ENCODE results near the gene ALDH1A1. TPM values are rescaled to one million over a fixed set of nuclear protein-coding genes. Genes with fewer than 3 reads are reported as not detected.

ALDH1A1 gene
- total and polyA plus RNA-seq, 2 donors (not counting 3 experiments of a cell fraction or from before 2014, with no cell fraction given): 91.1 to 287 TPM

GRCh38 chr9:72896439-72896838 lies 56.4 kb downstream of the ALDH1A1 start:
- TF ChIP-seq POLR2A (IDR thresholded peaks at IDR 0.05; ENCODE audit: low read depth, low read length) (no peak), JUN (IDR thresholded peaks at IDR 0.05; ENCODE audit: borderline replicate concordance, insufficient read depth, insufficient read length, low read depth) (no peak)
- intact Hi-C loops (cut with micrococcal nuclease): no loop called here
- no peak overlapping the region for H2AFZ ChIP-seq (ENCODE audit: low read depth, low read length)
- H4K20me1 ChIP-seq (replicated peaks; ENCODE audit: control insufficient read depth, extremely low read depth, insufficient read depth, low read length): no peaks in the 10 kb centered on the region
- DNase-seq (ENCODE audit: low read depth, low spot score): no peak
- no TSS peak for BruUV-seq (replicated peaks)
- peak; percentile 24 for FAIRE-seq
- ChIA-PET POLR2A (interaction anchor here (0.6 kb wide), 1 partner anchor 10 kb away, joined by 3 read pairs; no protein-coding TSS in a partner anchor), CTCF (no interaction called here)
- H3K9me1 ChIP-seq (replicated peaks; ENCODE audit: control insufficient read depth, extremely low read depth, insufficient read depth, low read length): no peaks in the 10 kb centered on the region
- no peak overlapping the region for H3K9ac ChIP-seq (replicated peaks; ENCODE audit: extremely low read depth, insufficient read depth, low read length)
- no peak overlapping the region for H3K4me3 ChIP-seq (replicated peaks in 1 of 3; ENCODE audit: insufficient read depth in 1 of 3, low read depth in 1 of 3, low read length in 3 of 3)
- dilution Hi-C loops (cut with MboI; ENCODE audit: extremely low pct_ligation_motif_present, low sequenced_read_pairs): no loop called here
- H3K79me2 ChIP-seq (ENCODE audit: control insufficient read depth, insufficient read depth, low read length): no peaks in the 10 kb centered on the region
- H3K4me2 ChIP-seq (ENCODE audit: insufficient read depth, low read length): no peak overlapping the region
- H3K9me3 ChIP-seq (replicated peaks; ENCODE audit: control insufficient read depth, insufficient read depth, low read length): no peaks in the 10 kb centered on the region
- H3K27ac ChIP-seq (ENCODE audit: insufficient read depth, low read depth, low read length): no peak overlapping the region
- no peaks in the 10 kb centered on the region for H3K4me1 ChIP-seq (ENCODE audit: control insufficient read depth, extremely low read depth, insufficient read depth, low read length)
- peaks cover 0 to 4% of the 10 kb centered on the region in 2 experiments for H3K36me3 ChIP-seq (ENCODE audit: control insufficient read depth in 2 of 2, extremely low read depth in 1 of 2, insufficient read depth in 2 of 2, low read length in 2 of 2)
- no peaks in the 10 kb centered on the region for H3K27me3 ChIP-seq (ENCODE audit: control insufficient read depth in 2 of 2, insufficient read depth in 2 of 2, low read length in 2 of 2)

GRCh38 chr9:72895122-72895521 lies 57.7 kb downstream of the ALDH1A1 start:
- Histone ChIP-seq H3K4me3 (replicated peaks in 1 of 3; ENCODE audit: insufficient read depth in 1 of 3, low read depth in 1 of 3, low read length in 3 of 3) (no peak overlapping the region), H3K27ac (ENCODE audit: insufficient read depth, low read depth, low read length) (no peak overlapping the region), H3K4me2 (ENCODE audit: insufficient read depth, low read length) (no peak overlapping the region), H3K9me1 (replicated peaks; ENCODE audit: control insufficient read depth, extremely low read depth, insufficient read depth, low read length) (no peaks in the 10 kb centered on the region), H3K9ac (replicated peaks; ENCODE audit: extremely low read depth, insufficient read depth, low read length) (no peak overlapping the region), H3K27me3 (ENCODE audit: control insufficient read depth in 2 of 2, insufficient read depth in 2 of 2, low read length in 2 of 2) (no peaks in the 10 kb centered on the region), H3K4me1 (ENCODE audit: control insufficient read depth, extremely low read depth, insufficient read depth, low read length) (no peaks in the 10 kb centered on the region), H3K79me2 (ENCODE audit: control insufficient read depth, insufficient read depth, low read length) (no peaks in the 10 kb centered on the region), H3K36me3 (ENCODE audit: control insufficient read depth in 2 of 2, extremely low read depth in 1 of 2, insufficient read depth in 2 of 2, low read length in 2 of 2) (peaks cover 0 to 4% of the 10 kb centered on the region in 2 experiments), H2AFZ (ENCODE audit: low read depth, low read length) (no peak overlapping the region), H4K20me1 (replicated peaks; ENCODE audit: control insufficient read depth, extremely low read depth, insufficient read depth, low read length) (no peaks in the 10 kb centered on the region), H3K9me3 (replicated peaks; ENCODE audit: control insufficient read depth, insufficient read depth, low read length) (no peaks in the 10 kb centered on the region)
- intact Hi-C loops (cut with micrococcal nuclease): no loop called here
- ChIA-PET CTCF (no interaction called here), POLR2A (no interaction called here)
- no TSS peak for BruUV-seq (replicated peaks)
- dilution Hi-C loops (cut with MboI; ENCODE audit: extremely low pct_ligation_motif_present, low sequenced_read_pairs): no loop called here
- DNase-seq (ENCODE audit: low read depth, low spot score): no peak
- FAIRE-seq: no peak
- TF ChIP-seq GATA2 (IDR thresholded peaks at IDR 0.05; ENCODE audit: insufficient read depth, insufficient read length, low read depth, low read length) (no peak), MYC (IDR thresholded peaks at IDR 0.05; ENCODE audit: low read depth, low read length) (no peak), POLR2AphosphoS5 (IDR thresholded peaks at IDR 0.05; ENCODE audit: insufficient read depth, low read depth, low read length) (no peak), JUN (IDR thresholded peaks at IDR 0.05; ENCODE audit: borderline replicate concordance, insufficient read depth, insufficient read length, low read depth) (no peak), CTCF (IDR thresholded peaks at IDR 0.05; ENCODE audit: extremely low read depth in 1 of 2, insufficient read depth in 1 of 2, low read depth in 1 of 2, low read length in 2 of 2) (no peak), FOS (IDR thresholded peaks at IDR 0.05; ENCODE audit: borderline replicate concordance, insufficient read depth, low read length) (no peak), POLR2A (IDR thresholded peaks at IDR 0.05; ENCODE audit: low read depth, low read length) (no peak)
